GM19328 (cell line): ENCODE measurements around the gene QSOX1.
"Not testable (repeated sequence)": the region's sequence is repeated elsewhere in the genome, so short reads cannot be mapped to it uniquely, and the experiment has no call there.

Experiments used
- ATAC-seq: cut with Tn5 transposase; IDR thresholded peaks from one replicate; pipeline ENCODE4 v1.9.1; 2021; ENCODE audit warnings: mild to moderate bottlenecking, moderate library complexity; ENCODE audit not compliant: unreplicated experiment

Gene QSOX1

DNA sequence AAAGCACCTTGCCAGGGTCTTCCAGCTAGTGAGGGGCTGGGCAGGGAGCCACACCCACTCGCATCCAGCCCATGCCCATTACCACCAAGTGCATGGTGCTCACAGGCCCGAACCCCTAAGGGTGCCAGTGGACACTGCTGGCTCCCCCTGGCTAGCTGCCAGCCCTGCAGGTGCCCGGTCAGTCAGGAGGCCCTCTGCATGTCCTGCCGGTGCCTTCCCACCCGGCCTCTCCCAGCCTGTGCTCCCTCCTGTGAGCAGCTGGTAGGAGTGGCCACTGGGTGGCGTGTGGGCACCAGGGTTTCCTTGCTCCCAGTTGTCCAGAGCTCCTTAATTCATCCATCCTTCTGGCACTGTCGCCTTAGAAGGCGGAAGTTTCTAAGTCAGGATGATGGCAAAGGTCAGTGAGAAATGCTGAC is 33.4 kb downstream of the QSOX1 start:
- ATAC-seq: no peak

DNA sequence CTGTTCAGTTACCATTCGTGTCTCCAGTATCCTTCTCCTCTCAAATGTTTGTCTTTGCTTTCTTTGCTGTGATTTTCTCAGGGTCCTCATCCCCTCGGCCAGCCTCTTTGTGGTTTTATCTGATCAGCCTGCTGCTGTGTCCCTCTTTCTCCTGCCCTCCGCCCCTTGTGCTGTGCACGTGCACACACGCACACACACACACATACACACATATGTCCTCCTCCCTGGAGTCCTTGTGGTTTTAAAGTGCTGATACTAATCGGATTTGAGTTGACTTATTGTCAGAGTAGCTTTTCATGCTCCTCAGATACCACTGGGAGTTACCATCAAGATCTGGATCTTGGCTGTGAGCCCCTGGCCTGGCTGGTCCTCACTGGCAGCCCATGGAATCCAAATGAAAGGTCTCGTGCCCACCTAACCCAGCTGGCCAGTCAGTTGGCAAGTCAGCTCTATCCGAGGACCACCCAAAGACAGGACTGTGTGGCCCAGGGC is 34.1 kb downstream of the QSOX1 start:
- ATAC-seq: no peak

DNA sequence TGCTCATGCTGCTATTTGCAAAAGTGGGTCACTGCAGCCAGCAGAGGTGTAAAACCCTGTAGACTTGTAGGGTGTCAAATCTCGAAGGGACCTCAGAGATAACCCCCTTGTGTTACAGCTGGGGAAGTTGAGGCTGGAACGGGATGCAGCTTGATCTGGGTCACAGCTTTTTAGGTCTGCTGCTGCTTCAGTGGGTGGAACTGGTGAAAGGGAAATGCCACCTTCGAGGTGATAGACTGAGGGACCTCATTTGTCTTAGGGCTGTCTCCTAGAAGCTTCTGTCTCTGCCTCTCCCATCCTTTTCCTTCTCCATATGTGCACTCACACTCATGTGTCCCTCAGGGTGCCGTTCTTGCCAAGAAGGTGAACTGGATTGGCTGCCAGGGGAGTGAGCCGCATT is 35.4 kb downstream of the QSOX1 start:
- ATAC-seq: no peak

DNA sequence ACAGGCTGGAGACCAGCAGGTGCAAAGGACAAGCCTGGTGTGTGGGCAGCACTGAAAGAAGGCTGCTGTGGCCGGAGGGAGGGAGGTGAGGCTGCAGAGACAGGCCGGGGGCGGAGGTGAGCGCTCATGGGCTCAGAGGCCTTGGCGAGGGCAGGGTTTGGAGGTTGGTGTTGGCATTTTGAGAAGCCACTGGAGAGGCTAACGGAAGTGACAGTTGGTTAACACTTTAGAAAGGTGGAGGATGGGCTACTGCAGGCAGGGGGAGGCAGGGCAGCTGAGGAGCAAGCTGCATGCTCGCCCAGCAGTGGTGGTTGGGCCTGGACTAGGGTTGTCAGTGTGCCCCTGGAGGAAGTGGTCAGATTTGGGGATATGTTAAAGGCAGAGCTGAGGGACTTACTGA is 37.5 kb downstream of the QSOX1 start:
- no peak for ATAC-seq

DNA sequence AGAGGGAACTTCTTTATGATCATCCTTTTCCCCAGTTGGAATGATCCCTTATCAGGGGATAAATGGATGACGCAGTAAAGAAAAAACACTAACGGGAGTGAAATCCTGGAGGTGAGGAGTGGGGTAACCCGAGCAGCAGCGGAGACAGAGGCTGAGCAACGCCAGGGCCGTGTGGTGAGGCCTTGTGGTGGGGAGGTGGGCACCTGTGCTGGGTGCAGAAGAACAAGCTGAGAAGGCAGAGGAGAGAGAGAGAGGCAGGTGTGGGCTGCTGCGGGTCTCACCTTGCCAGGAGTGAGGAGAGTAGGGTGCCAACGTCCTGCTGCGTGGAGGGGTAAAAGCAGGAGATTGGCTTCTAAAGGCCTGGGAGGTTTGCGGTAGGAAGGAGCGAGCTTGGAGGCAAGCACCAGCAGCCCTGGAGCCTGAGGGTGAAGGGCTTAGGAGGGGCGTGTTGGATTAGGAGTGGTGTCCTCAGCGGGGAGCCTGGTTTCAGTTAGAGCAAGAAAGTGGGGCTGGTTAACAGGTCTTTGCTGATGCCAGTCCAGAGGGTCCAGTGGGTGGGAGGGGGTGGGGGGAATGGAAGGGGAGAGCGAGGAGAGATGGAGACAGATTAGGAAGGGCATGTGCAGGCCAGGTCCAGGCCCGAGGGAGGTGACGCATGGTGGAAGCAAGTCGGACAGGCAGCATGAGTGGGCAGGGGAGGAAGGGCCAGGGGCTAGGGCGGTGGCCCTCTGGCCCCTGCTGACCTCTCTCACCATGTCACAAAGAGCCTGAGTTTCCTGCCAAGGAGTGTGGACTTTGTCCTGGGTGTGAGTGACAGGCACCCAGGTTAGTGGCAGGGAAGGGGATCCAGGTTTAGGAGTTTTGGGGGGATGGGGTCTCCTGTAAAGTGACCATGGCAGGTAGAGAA is 38.7 kb downstream of the QSOX1 start:
- ATAC-seq: no peak

DNA sequence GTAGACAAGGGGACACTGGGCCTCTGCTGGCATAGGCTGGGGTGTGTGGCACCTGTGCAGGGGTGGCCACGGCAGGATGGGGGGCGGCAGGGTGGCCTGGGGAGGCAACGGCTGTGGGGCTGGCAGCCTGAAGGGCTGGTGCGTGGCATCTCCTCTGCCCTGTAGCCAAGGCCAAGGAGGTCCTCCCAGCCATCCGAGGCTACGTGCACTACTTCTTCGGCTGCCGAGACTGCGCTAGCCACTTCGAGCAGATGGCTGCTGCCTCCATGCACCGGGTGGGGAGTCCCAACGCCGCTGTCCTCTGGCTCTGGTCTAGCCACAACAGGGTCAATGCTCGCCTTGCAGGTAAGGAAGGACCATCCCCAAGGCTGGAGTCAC is 39.4 kb downstream of the QSOX1 start:
- ATAC-seq: no peak

DNA sequence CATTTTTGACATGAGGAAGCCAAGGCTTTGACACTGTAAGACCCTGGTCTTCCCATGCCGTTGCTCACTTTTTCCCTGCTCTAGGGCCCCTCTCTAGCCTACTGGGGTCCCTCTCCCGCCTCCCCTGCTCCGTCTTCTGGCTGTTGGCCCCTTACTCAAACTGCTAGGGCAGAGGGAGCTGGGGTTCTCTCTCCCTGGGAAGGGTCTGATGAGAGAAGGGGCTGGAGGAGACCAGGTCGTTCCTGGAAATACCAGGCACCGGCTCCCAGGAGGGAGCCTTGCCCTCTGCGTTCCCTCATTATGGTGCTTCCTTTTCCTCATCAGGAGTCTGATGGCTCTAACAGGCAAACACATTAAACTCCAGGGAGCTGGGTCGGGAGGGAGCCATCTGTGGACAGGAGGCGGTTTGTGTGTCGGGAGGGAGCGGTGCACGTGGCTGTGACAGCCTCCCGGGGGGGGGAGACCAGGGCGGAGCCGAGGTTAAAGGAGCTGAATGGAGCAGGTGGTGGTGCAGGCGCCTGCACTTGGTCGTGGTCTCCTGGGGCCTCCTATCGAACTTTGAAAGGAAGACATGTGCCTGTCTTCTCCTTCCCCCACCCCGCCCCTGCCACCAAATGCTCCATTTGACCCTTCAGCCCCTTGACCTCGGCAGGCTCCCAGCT is 40.0 kb downstream of the QSOX1 start:
- ATAC-seq: no peak

DNA sequence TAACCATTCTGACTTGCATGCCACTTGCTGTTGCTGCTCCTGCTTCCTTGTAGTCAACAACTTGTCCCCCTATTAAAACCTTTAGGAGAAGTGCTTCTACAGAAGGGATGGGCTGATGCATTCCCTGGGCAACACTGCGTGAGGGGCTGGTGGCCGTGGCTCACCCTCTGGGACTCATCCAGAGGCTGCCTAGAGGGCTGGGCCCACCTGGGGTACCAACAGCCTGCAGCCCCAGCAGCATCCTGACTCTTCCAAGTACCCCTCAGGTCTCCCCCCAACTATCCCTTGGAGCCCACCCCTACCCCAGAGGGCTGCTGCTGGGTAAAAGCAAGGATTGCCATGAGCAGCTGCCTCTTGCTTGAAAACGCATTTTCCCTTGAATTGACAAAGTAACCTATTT is 40.7 kb downstream of the QSOX1 start:
- ATAC-seq: no peak

DNA sequence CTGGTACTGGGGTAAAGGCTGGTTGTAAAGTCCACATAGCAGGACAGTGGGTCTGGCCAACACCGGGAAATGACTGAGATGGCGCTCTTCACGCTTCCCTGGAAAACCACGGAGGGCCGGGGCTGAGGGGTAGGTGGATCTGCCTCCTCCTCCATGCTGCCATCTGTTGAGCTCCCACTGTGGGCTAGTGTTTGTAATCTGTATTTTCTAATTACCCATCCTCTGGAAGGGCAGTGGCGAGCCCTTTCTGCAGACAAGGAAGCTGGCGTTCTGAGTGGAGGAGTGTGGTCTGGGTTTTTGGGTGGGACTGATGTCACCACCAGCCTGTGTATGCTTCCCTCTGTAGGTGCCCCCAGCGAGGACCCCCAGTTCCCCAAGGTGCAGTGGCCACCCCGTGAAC is 41.2 kb downstream of the QSOX1 start:
- no peak for ATAC-seq

DNA sequence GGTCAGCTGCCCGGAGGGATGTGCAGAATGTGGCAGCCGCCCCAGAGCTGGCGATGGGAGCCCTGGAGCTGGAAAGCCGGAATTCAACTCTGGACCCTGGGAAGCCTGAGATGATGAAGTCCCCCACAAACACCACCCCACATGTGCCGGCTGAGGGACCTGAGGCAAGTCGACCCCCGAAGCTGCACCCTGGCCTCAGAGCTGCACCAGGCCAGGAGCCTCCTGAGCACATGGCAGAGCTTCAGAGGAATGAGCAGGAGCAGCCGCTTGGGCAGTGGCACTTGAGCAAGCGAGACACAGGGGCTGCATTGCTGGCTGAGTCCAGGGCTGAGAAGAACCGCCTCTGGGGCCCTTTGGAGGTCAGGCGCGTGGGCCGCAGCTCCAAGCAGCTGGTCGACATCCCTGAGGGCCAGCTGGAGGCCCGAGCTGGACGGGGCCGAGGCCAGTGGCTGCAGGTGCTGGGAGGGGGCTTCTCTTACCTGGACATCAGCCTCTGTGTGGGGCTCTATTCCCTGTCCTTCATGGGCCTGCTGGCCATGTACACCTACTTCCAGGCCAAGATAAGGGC is 41.9 kb downstream of the QSOX1 start:
- ATAC-seq: no peak

DNA sequence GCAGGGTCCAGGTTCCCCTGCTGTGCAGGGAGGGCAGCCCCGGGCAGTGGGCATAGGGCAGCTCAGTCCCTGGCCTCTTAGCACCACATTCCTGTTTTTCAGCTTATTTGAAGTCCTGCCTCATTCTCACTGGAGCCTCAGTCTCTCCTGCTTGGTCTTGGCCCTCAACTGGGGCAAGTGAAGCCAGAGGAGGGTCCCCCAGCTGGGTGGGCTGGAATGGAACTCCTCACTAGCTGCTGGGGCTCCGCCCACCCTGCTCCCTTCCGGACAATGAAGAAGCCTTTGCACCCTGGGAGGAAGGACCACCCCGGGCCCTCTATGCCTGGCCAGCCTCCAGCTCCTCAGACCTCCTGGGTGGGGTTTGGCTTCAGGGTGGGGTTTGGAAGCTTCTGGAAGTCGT is 42.6 kb downstream of the QSOX1 start:
- ATAC-seq: no peak

DNA sequence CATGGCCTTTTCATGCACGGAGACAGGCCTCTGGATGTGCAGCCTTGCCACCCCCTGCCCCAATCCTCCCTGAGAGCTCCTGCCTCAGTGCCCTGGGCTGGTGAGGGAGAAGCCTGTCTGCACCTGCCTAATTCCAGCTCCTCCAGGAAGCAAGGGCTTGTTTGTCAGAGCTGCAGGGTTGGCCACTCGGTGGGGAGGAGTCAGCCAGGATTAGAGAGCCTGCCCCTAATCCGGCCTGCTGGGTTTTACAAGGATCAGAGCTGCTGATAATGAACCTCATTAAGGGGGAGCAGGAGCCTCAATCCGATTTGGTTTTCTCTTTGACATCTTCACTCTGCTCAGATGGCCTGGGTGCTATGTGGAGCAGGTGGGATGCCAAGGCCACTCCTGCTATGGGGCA is 43.5 kb downstream of the QSOX1 start:
- ATAC-seq: no peak

DNA sequence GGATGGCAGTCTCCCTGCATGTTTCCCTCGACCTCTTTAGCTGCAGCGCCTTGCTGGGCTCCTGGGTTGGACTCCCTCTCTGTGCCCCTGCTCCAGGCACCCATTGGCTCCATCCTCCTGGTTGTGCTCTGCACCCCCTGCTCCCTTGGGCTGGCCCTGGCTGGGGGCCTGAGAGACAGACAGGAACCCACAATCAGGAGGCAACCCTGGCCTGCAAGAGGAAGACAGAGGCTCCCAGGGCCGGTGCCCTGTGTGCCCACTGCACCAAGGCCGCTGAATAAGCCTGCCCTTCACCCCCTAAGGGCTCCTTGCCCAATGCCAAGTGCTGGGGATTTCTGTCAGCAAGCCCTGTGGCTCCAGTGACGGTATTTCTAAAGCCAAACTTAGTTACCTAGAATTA is 43.9 kb downstream of the QSOX1 start:
- ATAC-seq: no peak

DNA sequence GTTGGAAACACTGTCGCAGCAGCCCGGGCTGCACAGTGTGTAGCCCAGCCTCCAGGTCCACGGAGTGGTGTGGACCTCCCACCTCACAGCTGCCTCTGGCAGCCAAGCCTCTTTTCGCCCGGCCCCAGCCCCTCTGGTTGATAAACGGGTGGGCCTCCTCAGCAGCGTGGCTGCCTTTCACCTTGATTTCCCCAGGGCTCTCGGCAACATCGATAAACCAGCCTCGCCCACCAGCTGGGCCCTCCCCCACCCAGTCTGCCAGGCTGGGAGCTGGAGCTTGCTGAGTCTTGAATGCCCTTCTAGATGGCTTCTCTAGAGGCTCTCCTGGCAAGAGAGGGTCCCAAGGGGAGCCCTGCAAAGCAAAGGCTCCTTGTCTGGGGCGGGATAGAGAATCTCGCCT is 44.3 kb downstream of the QSOX1 start:
- no peak for ATAC-seq

DNA sequence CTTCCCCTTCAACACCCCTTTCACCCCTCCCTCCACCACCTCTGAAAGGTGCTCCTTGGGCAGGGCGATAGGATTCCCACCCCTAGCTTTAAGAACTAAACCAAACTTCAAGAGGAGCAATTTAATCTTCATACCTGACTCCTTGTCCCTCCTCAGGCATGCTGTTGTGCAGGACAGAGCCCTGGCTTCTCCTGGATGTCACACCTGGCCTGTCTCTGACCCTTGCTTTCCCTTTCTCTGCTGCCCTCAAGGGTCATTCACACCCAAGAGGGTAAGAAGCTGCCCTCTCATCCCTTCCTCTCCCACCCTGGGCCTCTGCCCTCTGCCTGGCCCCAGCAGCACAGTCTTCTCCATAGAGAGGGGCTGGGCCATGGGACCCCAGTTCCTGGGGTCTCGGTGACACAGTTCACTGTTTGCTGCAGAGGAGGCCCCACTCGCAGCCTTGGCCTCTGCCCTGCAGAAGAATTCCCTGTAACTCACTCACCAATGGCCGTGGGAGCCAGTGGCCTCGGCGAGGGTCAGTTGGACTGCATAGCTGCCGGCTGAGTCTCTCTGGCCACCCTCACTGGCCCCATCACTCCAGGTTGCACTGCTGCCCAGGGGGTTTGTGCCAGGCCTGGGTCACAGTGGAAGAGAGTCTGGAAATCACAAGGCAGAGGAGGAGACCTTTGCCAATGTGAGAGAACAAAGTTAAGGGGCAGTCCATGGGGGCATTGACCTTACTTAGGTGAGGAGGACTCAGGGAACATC is 47.0 kb downstream of the QSOX1 start:
- ATAC-seq: no peak

DNA sequence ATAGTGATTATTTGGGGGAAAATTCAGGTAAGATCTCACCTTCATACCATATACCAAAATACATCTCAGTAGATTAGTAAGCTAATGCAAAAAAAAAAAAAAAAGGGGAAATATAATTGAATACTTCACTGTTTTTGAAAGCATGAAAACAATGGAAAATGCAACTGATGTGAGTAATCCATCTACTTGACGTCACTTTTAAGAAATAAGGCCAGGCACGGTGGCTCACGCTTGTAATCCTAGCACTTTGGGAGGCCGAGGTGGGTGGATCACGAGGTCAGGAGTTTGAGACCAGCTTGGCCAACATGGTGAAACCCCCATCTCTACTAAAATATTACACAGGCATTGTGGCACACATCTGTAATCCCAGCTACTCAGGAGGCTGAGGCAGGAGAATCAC is 47.9 kb downstream of the QSOX1 start:
- not testable (repeated sequence) for ATAC-seq

DNA sequence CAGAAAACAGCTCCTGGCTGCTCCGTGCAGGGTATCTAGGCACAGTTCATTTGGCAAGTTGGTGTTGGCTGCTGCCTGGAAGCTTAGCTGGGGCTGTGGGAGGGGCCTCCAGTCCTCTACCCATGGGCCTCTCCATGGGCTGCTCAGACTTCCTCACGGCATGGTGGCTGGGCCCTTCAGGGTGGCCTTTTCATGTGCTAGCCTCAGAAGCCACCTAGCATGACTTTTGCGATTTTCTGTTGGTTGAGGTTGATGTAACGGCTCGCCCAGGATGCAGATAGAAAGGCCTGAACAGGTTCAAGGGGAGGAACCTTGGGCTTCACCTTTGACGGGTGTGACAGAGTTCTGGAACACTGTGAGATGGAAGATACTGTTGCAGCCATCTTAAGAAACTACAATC is 49.6 kb downstream of the QSOX1 start:
- no peak for ATAC-seq

DNA sequence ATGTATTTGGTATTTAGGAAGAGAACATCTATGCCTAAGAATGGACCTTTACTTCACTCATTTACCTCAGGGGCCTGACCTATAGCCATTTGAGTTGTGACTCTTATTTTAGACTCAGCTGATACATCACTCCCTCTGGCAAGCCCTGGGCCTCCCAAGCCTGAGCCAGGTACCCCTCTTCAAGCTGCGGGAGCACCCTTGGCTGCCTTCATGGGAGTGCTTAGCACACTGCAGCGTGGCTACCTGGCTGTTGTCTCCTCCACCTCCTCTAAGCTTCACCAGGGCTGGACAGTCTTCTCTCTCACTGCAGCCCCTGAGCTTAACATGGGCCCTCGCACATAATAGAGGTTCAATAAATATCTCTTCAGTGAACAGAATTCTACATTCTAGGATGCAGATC is 51.9 kb downstream of the QSOX1 start:
- ATAC-seq: no peak

DNA sequence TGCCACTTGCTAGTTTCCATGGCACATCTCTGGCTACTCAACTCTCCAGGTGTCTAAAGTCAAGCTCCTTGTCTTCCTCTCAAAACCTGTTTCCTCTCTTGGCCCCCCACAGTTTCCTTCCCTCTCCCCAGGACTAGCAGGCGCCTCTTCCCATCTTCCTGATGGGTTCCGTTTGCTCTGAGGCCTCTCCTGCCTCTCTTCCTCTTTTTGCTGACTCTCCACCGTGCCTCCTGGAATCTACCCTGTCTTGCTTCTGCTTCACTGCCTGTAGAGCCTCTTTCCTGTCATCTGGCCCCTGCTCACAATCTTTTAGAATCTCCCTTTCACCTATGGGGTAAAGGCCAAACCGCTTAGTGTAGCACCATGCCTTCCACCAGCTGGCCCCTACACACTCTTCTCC is 53.6 kb downstream of the QSOX1 start:
- no peak for ATAC-seq

DNA sequence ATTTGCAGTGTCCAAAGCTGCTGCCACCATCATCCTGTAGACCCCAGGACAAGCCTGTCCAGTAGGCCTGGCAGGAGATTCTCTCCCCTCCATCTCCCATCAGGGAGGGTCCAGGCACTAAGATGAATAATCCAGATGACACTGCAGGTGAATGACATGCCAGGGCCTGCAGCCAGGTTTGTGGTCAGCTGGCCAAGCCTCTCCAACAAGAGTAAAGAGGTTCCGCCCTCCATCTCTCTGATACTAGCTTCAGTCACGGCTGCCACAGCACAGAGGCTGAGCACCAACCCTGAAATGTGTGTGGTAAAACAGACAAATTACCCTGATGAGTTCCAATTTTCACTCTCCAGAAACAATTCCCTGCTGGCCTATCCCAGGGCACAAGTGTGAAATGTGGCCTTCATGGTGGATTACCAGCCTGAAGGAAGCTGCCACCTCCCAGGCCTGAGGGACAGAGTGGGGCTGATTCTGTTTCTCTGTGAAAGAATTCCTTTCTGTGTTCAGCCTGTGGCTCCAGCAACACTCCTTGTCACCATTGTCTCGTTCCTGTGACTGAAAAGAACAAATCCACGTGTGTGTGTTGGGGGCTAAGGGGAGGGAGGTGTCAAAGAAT is 55.4 kb downstream of the QSOX1 start:
- ATAC-seq: no peak
